Measurements from ENCODE around the gene CD200R1L. TPM values are rescaled to one million over a fixed set of nuclear protein-coding genes. Genes with fewer than 3 reads are reported as not detected.

The CD200R1L gene
- total RNA-seq, 1 experiment from 2014 or later, result not detected

DNA sequence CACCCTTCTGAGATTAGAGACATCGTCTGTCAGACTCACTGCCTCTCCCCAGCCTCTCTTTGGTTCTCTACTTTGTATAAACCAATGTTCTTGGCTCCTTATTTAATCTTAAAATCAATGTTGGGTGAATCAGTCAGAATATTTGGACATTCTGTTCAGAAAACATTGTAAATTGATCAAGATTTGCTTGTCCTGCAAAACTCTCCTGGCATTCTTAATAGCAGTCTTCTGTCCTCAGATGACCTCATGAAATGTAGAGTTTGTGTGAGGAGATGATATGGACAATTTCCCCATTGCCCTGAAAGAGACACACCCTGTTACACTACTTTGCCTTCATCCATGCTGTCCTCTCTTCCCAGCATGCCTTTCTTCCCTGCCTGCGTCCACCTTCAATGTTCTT, 33.6 kb downstream of the CD200R1L start:
- Histone ChIP-seq H3K4me1 (replicated peaks) (peaks cover 5% of the 10 kb centered on the region; the same call in 1 of the 2 replicates), H3K27ac (no peak overlapping the region)
- no peak for DNase-seq (ENCODE audit: low read depth in 1 of 2, low spot score in 2 of 2)

GRCh38 chr3:112811917-112812660, 34.6 kb downstream of the CD200R1L start:
- H3K27ac ChIP-seq, result no peak overlapping the region
- H3K9me3 ChIP-seq (replicated peaks), result no peaks in the 10 kb centered on the region
- H3K4me1 ChIP-seq (replicated peaks), result peaks cover 5% of the 10 kb centered on the region; the same call in 1 of the 2 replicates
- no peaks in the 10 kb centered on the region for H3K36me3 ChIP-seq
- H3K27me3 ChIP-seq (replicated peaks), result no peaks in the 10 kb centered on the region
- H3K4me3 ChIP-seq, result no peak overlapping the region
- no peak for DNase-seq (ENCODE audit: low read depth in 1 of 2, low spot score in 2 of 2)

More for the DNA sequence above, 33.6 kb downstream of the CD200R1L start:
- no peaks in the 10 kb centered on the region for H3K36me3 ChIP-seq
- no peaks in the 10 kb centered on the region for H3K9me3 ChIP-seq (replicated peaks)
- H3K4me3 ChIP-seq, result no peak overlapping the region
- no peaks in the 10 kb centered on the region for H3K27me3 ChIP-seq (replicated peaks)

GRCh38 chr3:112811131-112811884, 35.4 kb downstream of the CD200R1L start:
- H3K4me1 ChIP-seq (replicated peaks), result peaks cover 5% of the 10 kb centered on the region; the same call in 1 of the 2 replicates
- H3K9me3 ChIP-seq (replicated peaks), result no peaks in the 10 kb centered on the region
- H3K4me3 ChIP-seq, result no peak overlapping the region
- no peaks in the 10 kb centered on the region for H3K36me3 ChIP-seq
- no peak for DNase-seq (ENCODE audit: low read depth in 1 of 2, low spot score in 2 of 2)
- no peak overlapping the region for H3K27ac ChIP-seq
- no peaks in the 10 kb centered on the region for H3K27me3 ChIP-seq (replicated peaks)

DNA sequence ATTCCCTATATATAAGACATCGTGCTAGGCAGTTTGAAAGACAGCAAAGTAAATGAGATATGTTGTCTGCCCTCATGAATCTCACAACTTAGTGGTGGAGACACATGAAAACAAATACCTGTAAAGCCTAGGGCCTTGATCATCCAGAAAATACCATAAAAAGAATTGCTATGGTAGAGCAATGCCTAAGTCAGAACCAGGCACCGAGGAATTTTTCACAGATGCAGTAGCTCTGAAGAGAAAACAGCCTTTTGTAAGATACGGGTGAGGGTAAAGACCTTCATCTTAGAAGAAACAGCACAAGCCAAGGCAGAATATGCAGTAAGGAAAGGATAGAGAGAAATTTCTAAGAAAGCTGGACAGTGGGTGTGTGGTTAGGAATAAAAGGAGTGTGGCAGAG, 36.1 kb downstream of the CD200R1L start:
- no peaks in the 10 kb centered on the region for H3K27me3 ChIP-seq (replicated peaks)
- peaks cover 5% of the 10 kb centered on the region; the same call in 1 of the 2 replicates for H3K4me1 ChIP-seq (replicated peaks)
- no peak overlapping the region for H3K27ac ChIP-seq
- DNase-seq (ENCODE audit: low read depth in 1 of 2, low spot score in 2 of 2), result no peak
- no peaks in the 10 kb centered on the region for H3K36me3 ChIP-seq
- H3K4me3 ChIP-seq, result no peak overlapping the region
- no peaks in the 10 kb centered on the region for H3K9me3 ChIP-seq (replicated peaks)

DNA sequence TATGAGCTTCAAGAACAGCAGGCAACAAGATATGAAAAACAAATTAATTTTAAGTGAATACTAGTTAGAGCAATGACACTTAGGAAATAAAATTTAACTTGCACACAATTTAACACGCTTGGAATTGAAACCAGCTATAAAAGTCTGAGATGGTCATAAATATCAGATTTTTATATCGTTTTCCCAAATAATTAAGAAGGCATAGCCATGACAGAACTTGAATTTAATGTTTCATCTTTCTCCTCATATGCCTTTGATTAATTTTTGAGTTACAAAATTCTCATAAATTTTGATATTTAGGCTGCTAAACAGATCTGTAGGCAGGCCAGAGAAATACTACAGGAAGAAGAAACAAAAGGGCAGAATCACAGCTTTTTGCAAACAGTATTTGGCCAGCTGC, 38.5 kb downstream of the CD200R1L start:
- Histone ChIP-seq H3K27me3 (replicated peaks) (no peaks in the 10 kb centered on the region), H3K9me3 (replicated peaks) (no peaks in the 10 kb centered on the region), H3K4me1 (replicated peaks) (no peaks in the 10 kb centered on the region), H3K27ac (no peak overlapping the region), H3K4me3 (no peak overlapping the region), H3K36me3 (no peaks in the 10 kb centered on the region)
- DNase-seq (ENCODE audit: low read depth in 1 of 2, low spot score in 2 of 2), result no peak

DNA sequence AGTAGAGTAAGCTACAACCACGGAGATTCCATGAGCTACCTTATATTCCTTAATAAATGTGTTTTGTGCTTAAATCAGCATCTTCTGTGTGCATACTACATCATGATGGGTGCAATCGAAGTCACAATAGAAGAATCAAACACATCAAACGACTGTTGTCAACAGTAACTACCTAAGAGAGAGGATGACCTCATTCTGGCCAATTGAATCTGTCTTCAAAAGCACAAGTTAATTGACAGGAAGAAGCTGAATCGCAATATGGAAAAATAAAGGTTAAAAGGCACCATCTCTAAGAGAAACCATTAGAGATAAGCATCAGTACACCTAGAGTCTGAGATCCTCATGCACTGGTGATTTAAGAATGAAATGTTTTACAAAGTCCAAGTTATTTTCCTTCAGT, 39.0 kb downstream of the CD200R1L start:
- Histone ChIP-seq H3K27me3 (replicated peaks) (no peaks in the 10 kb centered on the region), H3K27ac (no peak overlapping the region), H3K9me3 (replicated peaks) (no peaks in the 10 kb centered on the region), H3K4me3 (no peak overlapping the region), H3K4me1 (replicated peaks) (no peaks in the 10 kb centered on the region), H3K36me3 (no peaks in the 10 kb centered on the region)
- no peak for DNase-seq (ENCODE audit: low read depth in 1 of 2, low spot score in 2 of 2)

GRCh38 chr3:112806903-112807302, 39.8 kb downstream of the CD200R1L start:
- Histone ChIP-seq H3K36me3 (no peaks in the 10 kb centered on the region), H3K4me1 (replicated peaks) (no peaks in the 10 kb centered on the region), H3K9me3 (replicated peaks) (no peaks in the 10 kb centered on the region), H3K27ac (no peak overlapping the region), H3K4me3 (no peak overlapping the region), H3K27me3 (replicated peaks) (no peaks in the 10 kb centered on the region)
- DNase-seq (ENCODE audit: low read depth in 1 of 2, low spot score in 2 of 2), result no peak

DNA sequence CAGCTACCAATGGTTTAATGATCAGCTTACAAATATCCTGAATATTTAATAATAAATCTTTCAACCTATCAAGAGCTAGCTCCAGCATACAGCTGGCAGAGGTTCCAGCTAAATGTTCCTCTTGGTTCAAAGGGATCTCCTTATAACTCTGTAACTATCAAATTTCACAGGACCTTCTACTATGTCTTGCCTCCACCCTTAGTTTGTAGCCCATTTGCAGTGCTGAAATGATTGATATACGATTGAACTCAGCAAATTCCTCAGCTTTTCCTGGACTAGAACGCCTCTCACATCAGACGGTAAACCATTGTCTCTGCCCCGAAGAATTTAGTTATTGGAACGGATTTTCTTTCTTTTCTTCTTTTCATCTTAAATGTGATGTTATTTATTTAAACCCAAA, 41.5 kb downstream of the CD200R1L start:
- Histone ChIP-seq H3K4me1 (replicated peaks) (no peaks in the 10 kb centered on the region), H3K9me3 (replicated peaks) (no peaks in the 10 kb centered on the region), H3K4me3 (no peak overlapping the region), H3K27me3 (replicated peaks) (no peaks in the 10 kb centered on the region), H3K27ac (no peak overlapping the region), H3K36me3 (no peaks in the 10 kb centered on the region)
- no peak for DNase-seq (ENCODE audit: low read depth in 1 of 2, low spot score in 2 of 2)

GRCh38 chr3:112804021-112804420, 42.6 kb downstream of the CD200R1L start:
- Histone ChIP-seq H3K27me3 (replicated peaks) (no peaks in the 10 kb centered on the region), H3K4me1 (replicated peaks) (no peaks in the 10 kb centered on the region), H3K4me3 (no peak overlapping the region), H3K27ac (no peak overlapping the region), H3K36me3 (no peaks in the 10 kb centered on the region), H3K9me3 (replicated peaks) (no peaks in the 10 kb centered on the region)
- no peak for DNase-seq (ENCODE audit: low read depth in 1 of 2, low spot score in 2 of 2)

DNA sequence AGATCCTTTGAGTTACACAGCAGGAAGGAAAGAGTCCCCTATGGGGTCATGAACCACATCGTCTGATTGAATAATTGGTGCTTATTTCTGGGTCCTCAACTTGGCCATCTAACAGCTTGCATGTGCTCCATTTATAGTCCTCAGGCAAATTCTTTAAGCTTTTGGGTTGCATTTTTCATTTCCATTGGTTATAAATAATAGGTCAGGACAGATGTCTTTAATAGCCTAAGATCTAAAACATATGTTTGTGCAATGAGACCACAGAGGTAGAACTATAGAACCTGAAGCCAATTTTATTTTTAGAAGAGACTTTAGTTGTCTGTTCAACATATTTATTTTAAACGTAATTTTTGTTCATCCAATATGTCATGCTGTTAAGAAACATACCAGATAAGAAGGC, 43.2 kb downstream of the CD200R1L start:
- no peaks in the 10 kb centered on the region for H3K36me3 ChIP-seq
- H3K27me3 ChIP-seq (replicated peaks), result no peaks in the 10 kb centered on the region
- no peak for DNase-seq (ENCODE audit: low read depth in 1 of 2, low spot score in 2 of 2)
- H3K9me3 ChIP-seq (replicated peaks), result no peaks in the 10 kb centered on the region
- H3K27ac ChIP-seq, result no peak overlapping the region
- H3K4me3 ChIP-seq, result no peak overlapping the region
- no peaks in the 10 kb centered on the region for H3K4me1 ChIP-seq (replicated peaks)

DNA sequence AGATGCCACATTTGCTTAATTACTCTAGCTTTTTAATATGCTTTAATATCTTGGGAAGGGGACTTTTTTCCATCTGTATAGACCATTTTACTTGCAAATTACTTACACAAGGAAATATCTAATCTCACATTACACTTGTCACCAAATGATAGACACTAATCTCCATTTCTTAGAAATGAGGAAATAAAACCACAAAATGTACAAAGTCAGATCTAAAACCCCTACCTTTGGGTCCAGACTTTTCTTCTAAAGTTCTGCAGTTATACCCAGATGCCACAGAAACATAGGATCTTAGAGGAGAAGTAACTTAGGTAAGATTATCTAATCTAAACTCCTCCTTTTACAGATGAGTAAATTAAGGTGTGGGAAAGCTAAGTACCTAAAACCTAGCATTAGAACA, 44.3 kb downstream of the CD200R1L start:
- Histone ChIP-seq H3K36me3 (no peaks in the 10 kb centered on the region), H3K27me3 (replicated peaks) (no peaks in the 10 kb centered on the region), H3K4me3 (no peak overlapping the region), H3K9me3 (replicated peaks) (no peaks in the 10 kb centered on the region), H3K4me1 (replicated peaks) (no peaks in the 10 kb centered on the region), H3K27ac (no peak overlapping the region)
- no peak for DNase-seq (ENCODE audit: low read depth in 1 of 2, low spot score in 2 of 2)

GRCh38 chr3:112799946-112800345, 46.7 kb downstream of the CD200R1L start:
- H3K36me3 ChIP-seq, result no peaks in the 10 kb centered on the region
- H3K9me3 ChIP-seq (replicated peaks), result no peaks in the 10 kb centered on the region
- no peaks in the 10 kb centered on the region for H3K27me3 ChIP-seq (replicated peaks)
- DNase-seq (ENCODE audit: low read depth in 1 of 2, low spot score in 2 of 2), result no peak
- no peak overlapping the region for H3K27ac ChIP-seq
- H3K4me1 ChIP-seq (replicated peaks), result no peaks in the 10 kb centered on the region
- H3K4me3 ChIP-seq, result no peak overlapping the region

GRCh38 chr3:112794622-112795172, 52.0 kb downstream of the CD200R1L start:
- no peaks in the 10 kb centered on the region for H3K27me3 ChIP-seq (replicated peaks)
- H3K4me1 ChIP-seq (replicated peaks), result no peaks in the 10 kb centered on the region
- H3K36me3 ChIP-seq, result no peaks in the 10 kb centered on the region
- H3K4me3 ChIP-seq, result no peak overlapping the region
- DNase-seq (ENCODE audit: low read depth in 1 of 2, low spot score in 2 of 2), result no peak
- H3K27ac ChIP-seq, result no peak overlapping the region
- H3K9me3 ChIP-seq (replicated peaks), result no peaks in the 10 kb centered on the region
